Neural cell (in vitro differentiated cells): Measurements from ENCODE around the gene ADAMTS18. TPM values are rescaled to one million over a fixed set of nuclear protein-coding genes. Genes with fewer than 3 reads are reported as not detected.
"Not testable (repeated sequence)": the region's sequence is repeated elsewhere in the genome, so short reads cannot be mapped to it uniquely, and the experiment has no call there.

ENCODE experiments used
- H2AFZ ChIP-seq: fragments of 200-600, 300-800 bp; sonication (generic), shearing (Covaris generic); 2 replicates; pipeline ENCODE4 v1.6.0; 2014; ENCODE audit warnings: low read depth, mild to moderate bottlenecking, antibody characterized with exemption, low read length, moderate library complexity
- H3F3A ChIP-seq: fragments of 200-600 bp; shearing (Covaris generic); 2 replicates; pipeline ENCODE4 v1.6.1; 2016; ENCODE audit warnings: mild to moderate bottlenecking, moderate library complexity, mixed read lengths, antibody characterized with exemption, low read length; ENCODE audit not compliant: insufficient read depth, poor library complexity, severe bottlenecking
- H3K27ac ChIP-seq: fragments of 200-600, 300-800 bp; sonication (generic), shearing (Covaris generic); 2 replicates; pipeline ENCODE4 v1.5.1; 2014; ENCODE audit warnings: mild to moderate bottlenecking, low read length, moderate library complexity
- H3K27me3 ChIP-seq: fragments of 300-800, 200-600 bp; sonication (generic), shearing (Covaris generic); 2 replicates; pipeline ENCODE4 v1.6.0; 2014; ENCODE audit warnings: mild to moderate bottlenecking, low read depth, low read length, moderate library complexity; ENCODE audit not compliant: insufficient read depth
- H3K36me3 ChIP-seq: fragments of 300-800, 200-600 bp; sonication (generic), shearing (Covaris generic); 2 replicates; pipeline ENCODE4 v1.5.1; 2014; ENCODE audit warnings: mild to moderate bottlenecking, antibody characterized with exemption, low read length, moderate library complexity; ENCODE audit not compliant: insufficient read depth
- H3K4me2 ChIP-seq: fragments of 300-800, 200-600 bp; sonication (generic), shearing (Covaris generic); 2 replicates; pipeline ENCODE4 v1.6.0; 2014; ENCODE audit warnings: mild to moderate bottlenecking, low read length
- H3K4me3 ChIP-seq: fragments of 300-800, 200-600 bp; sonication (generic), shearing (Covaris generic); 2 replicates; pipeline ENCODE4 v1.5.1; 2014; ENCODE audit warnings: mild to moderate bottlenecking, low read length, moderate library complexity
- H3K79me2 ChIP-seq: fragments of 200-600 bp; shearing (Covaris generic); replicated peaks from 2 replicates; pipeline ENCODE4 v1.6.0; 2014; ENCODE audit warnings: mild to moderate bottlenecking, low read length, moderate library complexity; ENCODE audit not compliant: insufficient read depth
- H3K9ac ChIP-seq: fragments of 300-800, 200-600 bp; sonication (generic), shearing (Covaris generic); 2 replicates; pipeline ENCODE4 v1.6.1; 2016; ENCODE audit warnings: mild to moderate bottlenecking, low read length, mixed read lengths
- H3K9me2 ChIP-seq: fragments of 200-600 bp; shearing (Covaris generic); 2 replicates; pipeline ENCODE4 v1.6.1; 2016; ENCODE audit warnings: mild to moderate bottlenecking, low read length, mixed read lengths; ENCODE audit not compliant: insufficient read depth
- H3K9me3 ChIP-seq: fragments of 200-600, 300-800 bp; sonication (generic), shearing (Covaris generic); 2 replicates; pipeline ENCODE4 v1.6.1; 2016; ENCODE audit warnings: mild to moderate bottlenecking, mixed run types, low read length, moderate library complexity, mixed read lengths
- H4K20me1 ChIP-seq: fragments of 200-600 bp; shearing (Covaris generic); 2 replicates; pipeline ENCODE4 v1.6.1; 2016; ENCODE audit warnings: mild to moderate bottlenecking, mixed run types; ENCODE audit not compliant: insufficient read depth
- CTCF ChIP-seq: fragments of 450-650 bp; IDR thresholded peaks from 2 replicates; pipeline ENCODE4 v1.5.1; 2014; ENCODE audit warnings: antibody characterized with exemption, mild to moderate bottlenecking, moderate library complexity; ENCODE audit not compliant: poor library complexity, severe bottlenecking
- EP300 ChIP-seq: fragments of 450-650 bp; conservative IDR thresholded peaks from 2 replicates; pipeline ENCODE4 v1.6.1; 2014; ENCODE audit warnings: antibody characterized with exemption, mild to moderate bottlenecking, moderate library complexity; ENCODE audit not compliant: poor library complexity, severe bottlenecking
- EZH2 ChIP-seq: fragments of 200-600, 300-800 bp; shearing (Covaris generic), sonication (generic); IDR thresholded peaks from 2 replicates; pipeline ENCODE4 v1.6.1; 2014; ENCODE audit warnings: antibody characterized with exemption, low read length, borderline replicate concordance, mild to moderate bottlenecking; ENCODE audit not compliant: insufficient read depth, poor library complexity, severe bottlenecking
- MXI1 ChIP-seq: fragments of 450-650 bp; conservative IDR thresholded peaks from 2 replicates; pipeline ENCODE4 v1.6.1; 2014; ENCODE audit warnings: antibody characterized with exemption, mild to moderate bottlenecking; ENCODE audit not compliant: poor library complexity, severe bottlenecking
- POLR2AphosphoS5 ChIP-seq: IDR thresholded peaks from 2 replicates; pipeline ENCODE4 v1.6.1; 2012
- RAD21 ChIP-seq: fragments of 450-650 bp; conservative IDR thresholded peaks from 2 replicates; pipeline ENCODE4 v1.6.1; 2014; ENCODE audit warnings: antibody characterized with exemption, mild to moderate bottlenecking, moderate library complexity
- REST ChIP-seq: IDR thresholded peaks from 2 replicates; pipeline ENCODE4 v1.6.1; 2012; ENCODE audit warnings: borderline replicate concordance
- SMC3 ChIP-seq: fragments of 450-650 bp; conservative IDR thresholded peaks from 2 replicates; pipeline ENCODE4 v1.6.1; 2014; ENCODE audit warnings: antibody characterized with exemption, mild to moderate bottlenecking, moderate library complexity; ENCODE audit not compliant: poor library complexity
- TAF1 ChIP-seq: IDR thresholded peaks from 2 replicates; pipeline ENCODE4 v1.6.1; 2012; ENCODE audit warnings: low read depth
- polyA plus RNA-seq: library from polyadenylated mRNA; depleted of rRNA; stranded (reverse); fragments of >200 nt; gene quantifications from 2 replicates; pipeline ENCODE4 v1.2.3, GENCODE V29; 2014

ADAMTS18 gene
- polyA plus RNA-seq, 1 donor from 2014 or later = 1.3 TPM

GRCh38 chr16:77273815-77274214 is 161.0 kb downstream of the ADAMTS18 start:
- Histone ChIP-seq H3K9me3 (no peaks in the 10 kb centered on the region), H3K27me3 (no peaks in the 10 kb centered on the region), H3K9me2 (no peaks in the 10 kb centered on the region), H3F3A (no peaks in the 10 kb centered on the region), H3K4me3 (no peak overlapping the region), H3K79me2 (no peaks in the 10 kb centered on the region), H3K4me2 (no peak overlapping the region), H3K27ac (no peak overlapping the region), H4K20me1 (no peaks in the 10 kb centered on the region), H3K9ac (no peak overlapping the region), H2AFZ (no peak overlapping the region), H3K36me3 (no peaks in the 10 kb centered on the region)
- TF ChIP-seq EZH2 = no peak
- no peak for TF ChIP-seq REST
- no peak for TF ChIP-seq EP300
- TF ChIP-seq MXI1 = no peak
- no peak for TF ChIP-seq TAF1
- TF ChIP-seq RAD21 = no peak
- TF ChIP-seq POLR2AphosphoS5 = no peak
- no peak for TF ChIP-seq CTCF
- no peak for TF ChIP-seq SMC3

GRCh38 chr16:77271532-77272426 is 163.1 kb downstream of the ADAMTS18 start:
- Histone ChIP-seq H3K9me2 (no peaks in the 10 kb centered on the region), H3K4me3 (no peak overlapping the region), H3K79me2 (no peaks in the 10 kb centered on the region), H3K27ac (no peak overlapping the region), H3K9ac (no peak overlapping the region), H3K4me2 (no peak overlapping the region), H3K36me3 (no peaks in the 10 kb centered on the region), H2AFZ (no peak overlapping the region), H4K20me1 (no peaks in the 10 kb centered on the region), H3F3A (no peaks in the 10 kb centered on the region), H3K27me3 (no peaks in the 10 kb centered on the region), H3K9me3 (no peaks in the 10 kb centered on the region)
- TF ChIP-seq EP300 (no peak), POLR2AphosphoS5 (no peak), MXI1 (no peak), RAD21 (no peak), EZH2 (no peak)

GRCh38 chr16:77266185-77266584 is 168.6 kb downstream of the ADAMTS18 start:
- H3K9me3 ChIP-seq, H3K4me2 ChIP-seq, H3K9ac ChIP-seq, H3K9me2 ChIP-seq, H3K36me3 ChIP-seq, H3F3A ChIP-seq, H2AFZ ChIP-seq, H3K27me3 ChIP-seq, H3K27ac ChIP-seq, H3K79me2 ChIP-seq, H3K4me3 ChIP-seq, H4K20me1 ChIP-seq: not testable (repeated sequence)
